Lung (tissue), 12 donors: ENCODE results near the gene CILP2. TPM values are rescaled to one million over a fixed set of nuclear protein-coding genes. Genes with fewer than 3 reads are reported as not detected.

ENCODE experiments used
- ATAC-seq: fragments of 200-7000 bp; cut with Tn5 transposase; one replicate; pipeline ENCODE4 v1.9.1; 2020; ENCODE audit warnings: moderate number of reproducible peaks; ENCODE audit not compliant: insufficient read depth, low FRiP score
- DNase-seq, 3 donors: peaks; one replicate each; pipeline ENCODE4 v3.0.0-alpha.2; 2013 to 2017
- H3K27ac ChIP-seq, 2 donors: one replicate each; pipeline ENCODE4 v1.5.1; 2013; ENCODE audit warnings: mild to moderate bottlenecking in 2 of 2, moderate library complexity in 2 of 2, control low read depth in 1 of 2, inconsistent platforms in 1 of 2, low read depth in 1 of 2, low read length in 1 of 2
- H3K27me3 ChIP-seq, 3 donors: one replicate each; pipeline ENCODE4 v1.5.1; 2013; ENCODE audit warnings: low read length in 2 of 3; ENCODE audit not compliant: control insufficient read depth in 3 of 3, insufficient read depth in 3 of 3
- H3K36me3 ChIP-seq, 4 donors: one replicate each; pipeline ENCODE4 v1.5.1; 2013; ENCODE audit warnings: low read length in 4 of 4, mild to moderate bottlenecking in 1 of 4, moderate library complexity in 1 of 4; ENCODE audit not compliant: control insufficient read depth in 4 of 4, insufficient read depth in 4 of 4
- H3K4me1 ChIP-seq, 5 donors: one replicate each; pipeline ENCODE4 v1.5.1; 2013; ENCODE audit warnings: low read length in 5 of 5, mild to moderate bottlenecking in 2 of 5, moderate library complexity in 1 of 5; ENCODE audit not compliant: control insufficient read depth in 5 of 5, insufficient read depth in 5 of 5
- H3K4me3 ChIP-seq: one replicate; pipeline ENCODE4 v1.5.1; 2013; ENCODE audit warnings: mild to moderate bottlenecking, control low read depth, moderate library complexity
- H3K9ac ChIP-seq, 2 donors: one replicate each; pipeline ENCODE4 v1.5.1; 2013; ENCODE audit warnings: low read length in 2 of 2, control low read depth in 1 of 2; ENCODE audit not compliant: insufficient read depth in 1 of 2
- H3K9me3 ChIP-seq, 4 donors: one replicate each; pipeline ENCODE4 v1.5.1; 2013; ENCODE audit warnings: low read length in 3 of 4, mild to moderate bottlenecking in 1 of 4, moderate library complexity in 1 of 4; ENCODE audit not compliant: control insufficient read depth in 4 of 4, insufficient read depth in 3 of 4
- CTCF ChIP-seq: IDR thresholded peaks from 2 replicates; pipeline ENCODE4 v1.5.1; 2012; ENCODE audit warnings: mild to moderate bottlenecking; ENCODE audit errors: control extremely low read depth, extremely low read depth
- WGBS, 2 donors: extraction: QIAGEN DNeasy Blood & Tissue Kit; methylation state at CpG; one replicate each; pipeline ENCODE4 v1.1.7; 2013; 5-methylcytosine and 5-hydroxymethylcytosine counted together
- polyA plus RNA-seq, 2 donors: library from polyadenylated mRNA; stranded (reverse); fragments of 200-250 nt; gene quantifications; one replicate each; pipeline ENCODE4 v1.2.1, GENCODE V29; 2013
- total RNA-seq, 2 donors: library from RNA; depleted of rRNA in 1 of 2; stranded (reverse); fragments of >200 nt in 1 of 2; gene quantifications; one replicate each; pipeline ENCODE4 v1.2.1, GENCODE V29; 2014 to 2021
- donor health status: control.
- donor health status: control.
- donor health status: Bipolar disorder and iron deficiency.
- donor health status: healthy.
- donor health status: DM: yes; HTN: yes; CAD: no.

CILP2 gene
- total and polyA plus RNA-seq, 4 donors, result 0.06 to 0.68 (median 0.38) TPM

GRCh38 chr19:19498255-19498991, 39.6 kb upstream of the CILP2 start:
- ATAC-seq, result no peak

GRCh38 chr19:19499272-19499995, 38.6 kb upstream of the CILP2 start:
- H3K4me1 ChIP-seq, result no peaks in the 10 kb centered on the region
- no peaks in the 10 kb centered on the region for H3K27me3 ChIP-seq
- peaks cover 8 to 87% (median 37%) of the 10 kb centered on the region in 4 donors for H3K36me3 ChIP-seq
- no peak for TF ChIP-seq CTCF
- DNase-seq, result no peak
- ATAC-seq, result no peak
- no peak overlapping the region for H3K4me3 ChIP-seq
- no peaks in the 10 kb centered on the region for H3K9me3 ChIP-seq
- H3K27ac ChIP-seq, result no peak overlapping the region
- WGBS, 2 donors, result 91 to 94% methylated on average over 18 of the region's 18 CpGs
- H3K9ac ChIP-seq, result no peak overlapping the region

More at GRCh38 chr19:19498255-19498991, 39.6 kb upstream of the CILP2 start:
- no peaks in the 10 kb centered on the region for H3K27me3 ChIP-seq
- no peak overlapping the region for H3K9ac ChIP-seq
- H3K36me3 ChIP-seq, result peaks cover 11 to 90% (median 37%) of the 10 kb centered on the region in 4 donors
- H3K4me1 ChIP-seq, result no peaks in the 10 kb centered on the region
- H3K27ac ChIP-seq, result no peak overlapping the region
- no peak overlapping the region for H3K4me3 ChIP-seq
- no peak for DNase-seq
- H3K9me3 ChIP-seq, result no peaks in the 10 kb centered on the region
- TF ChIP-seq CTCF, result no peak
- 94 to 96% methylated on average over 33 of the region's 33 CpGs for WGBS, 2 donors

- H3K9me3 ChIP-seq, result no peaks in the 10 kb centered on the region
- TF ChIP-seq CTCF, result no peak
- DNase-seq, result no peak
- H3K4me3 ChIP-seq, result no peak overlapping the region
- WGBS, 2 donors, result 94 to 96% methylated on average over 34 of the region's 34 CpGs
- H3K27me3 ChIP-seq, result no peaks in the 10 kb centered on the region
- ATAC-seq, result no peak
- peaks cover 9 to 90% (median 40%) of the 10 kb centered on the region in 4 donors for H3K36me3 ChIP-seq
- no peaks in the 10 kb centered on the region for H3K4me1 ChIP-seq
- no peak overlapping the region for H3K9ac ChIP-seq
- no peak overlapping the region for H3K27ac ChIP-seq
Observed at GRCh38 chr19:19500975-19501644, 37.0 kb upstream of the CILP2 start.
